SK-N-SH (cell line): ENCODE measurements around the gene TBC1D5. TPM values are rescaled to one million over a fixed set of nuclear protein-coding genes. Genes with fewer than 3 reads are reported as not detected.
"Not testable (repeated sequence)": the region's sequence is repeated elsewhere in the genome, so short reads cannot be mapped to it uniquely, and the experiment has no call there.

Experiments used
- CTCF ChIA-PET: fragments of 300-600, 350-600 bp; formaldehyde crosslinking; extraction: SDS; loops from one replicate; lab custom pipeline; 2021; lab: Yijun Ruan, JAX
- POLR2A ChIA-PET: fragments of 350-600 bp; sonication (Branson Sonifier 250); formaldehyde crosslinking; extraction: SDS; loops from one replicate; lab custom pipeline; 2020; ENCODE audit warnings: antibody characterized with exemption, inconsistent platforms; lab: Yijun Ruan, JAX
- DNase-seq: peaks from one replicate; pipeline ENCODE4 v3.0.0; 2012
- H2AFZ ChIP-seq: fragments of 200-600 bp; sonication (generic); 2 replicates; pipeline ENCODE4 v1.8.1; 2016; ENCODE audit warnings: antibody characterized with exemption, mild to moderate bottlenecking, low read depth
- H3F3A ChIP-seq: fragments of 200-600 bp; sonication (generic); replicated peaks from 2 replicates; pipeline ENCODE3; 2016; ENCODE audit warnings: antibody characterized with exemption, mild to moderate bottlenecking; ENCODE audit not compliant: insufficient read depth
- H3K27ac ChIP-seq, 2 experiments: fragments of 200-500 bp in 1 of 2; fragments of 200-600 bp in 1 of 2; sonication (Bioruptor generic) in 1 of 2; sonication (generic), shearing (Covaris generic) in 1 of 2; 2 replicates each; pipeline versions ENCODE4 v1.5.1 to v1.6.1; 2014 to 2016; ENCODE audit warnings: low read depth in 2 of 2, inconsistent platforms in 1 of 2, low read length in 1 of 2, mild to moderate bottlenecking in 1 of 2, mixed read lengths in 1 of 2
- H3K27me3 ChIP-seq: fragments of 200-600 bp; sonication (generic), shearing (Covaris generic); 2 replicates; pipeline ENCODE4 v1.6.1; 2016; ENCODE audit warnings: mixed run types; ENCODE audit not compliant: insufficient read depth
- H3K36me3 ChIP-seq, 2 experiments: fragments of 200-500 bp in 1 of 2; fragments of 200-600 bp in 1 of 2; sonication (Bioruptor generic) in 1 of 2; sonication (generic) in 1 of 2; replicated peaks in 1 of 2; 2 replicates each; pipeline versions ENCODE3 to v1.5.1; 2014 to 2016; ENCODE audit warnings: low read length in 1 of 2, mild to moderate bottlenecking in 1 of 2; ENCODE audit not compliant: insufficient read depth in 2 of 2, control insufficient read depth in 1 of 2
- H3K4me1 ChIP-seq, 2 experiments: fragments of 200-500 bp in 1 of 2; fragments of 200-600 bp in 1 of 2; sonication (Bioruptor generic) in 1 of 2; sonication (generic), shearing (Covaris generic) in 1 of 2; 2 replicates each; pipeline versions ENCODE4 v1.5.1 to v1.6.1; 2014 to 2016; ENCODE audit warnings: low read depth in 1 of 2, low read length in 1 of 2, mixed run types in 1 of 2; ENCODE audit not compliant: insufficient read depth in 2 of 2, control insufficient read depth in 1 of 2
- H3K4me2 ChIP-seq: fragments of 200-600 bp; sonication (generic), shearing (Covaris generic); 2 replicates; pipeline ENCODE4 v1.6.1; 2017; ENCODE audit warnings: mixed run types
- H3K4me3 ChIP-seq, 2 experiments: fragments of 200-500 bp in 1 of 2; fragments of 200-600 bp in 1 of 2; sonication (Bioruptor generic) in 1 of 2; sonication (generic), shearing (Covaris generic) in 1 of 2; 2 replicates each; pipeline versions ENCODE4 v1.5.1 to v1.8.1; 2014 to 2016; ENCODE audit warnings: low read depth in 2 of 2, inconsistent platforms in 1 of 2, low read length in 1 of 2, mild to moderate bottlenecking in 1 of 2, mixed read lengths in 1 of 2, moderate library complexity in 1 of 2
- H3K79me2 ChIP-seq: fragments of 200-600 bp; sonication (generic); 2 replicates; pipeline ENCODE4 v1.8.1; 2017; ENCODE audit warnings: mild to moderate bottlenecking; ENCODE audit not compliant: insufficient read depth
- H3K9ac ChIP-seq: fragments of 200-600 bp; sonication (generic); 2 replicates; pipeline ENCODE4 v1.6.1; 2017; ENCODE audit warnings: mixed run types
- H3K9me2 ChIP-seq: fragments of 200-600 bp; sonication (generic); 2 replicates; pipeline ENCODE4 v1.6.1; 2017; ENCODE audit warnings: mixed run types
- H3K9me3 ChIP-seq: fragments of 200-600 bp; sonication (generic); 2 replicates; pipeline ENCODE4 v1.6.1; 2017; ENCODE audit warnings: mixed run types, mild to moderate bottlenecking, moderate library complexity
- H4K20me1 ChIP-seq: fragments of 200-600 bp; sonication (generic); 2 replicates; pipeline ENCODE4 v1.6.1; 2017; ENCODE audit warnings: mild to moderate bottlenecking, mixed run types; ENCODE audit not compliant: insufficient read depth
- JUND ChIP-seq: IDR thresholded peaks from 2 replicates; pipeline ENCODE4 v1.4.0; 2012
- MEF2A ChIP-seq: IDR thresholded peaks from 2 replicates; pipeline ENCODE4 v1.4.0; 2012; ENCODE audit warnings: low read depth, borderline replicate concordance
- TCF12 ChIP-seq: IDR thresholded peaks from 2 replicates; pipeline ENCODE4 v1.4.0; 2012
- YY1 ChIP-seq: IDR thresholded peaks from 2 replicates; pipeline ENCODE4 v1.4.0; 2012; ENCODE audit warnings: low read depth, mild to moderate bottlenecking
- WGBS: methylation state at CpG from one replicate; pipeline ENCODE4 v1.1.6; 2017; ENCODE audit warnings: low lambda C conversion rate; 5-methylcytosine and 5-hydroxymethylcytosine counted together
- polyA plus RNA-seq, 3 experiments: library from polyadenylated mRNA; depleted of rRNA; stranded (reverse); fragments of >200 nt; gene quantifications; 2 replicates each; pipeline ENCODE4 v1.2.3, GENCODE V29; 2012
- TF ChIP-seq, protein P1 (sequence below): IDR thresholded peaks from 2 replicates; pipeline ENCODE4; 2012
- TF ChIP-seq, protein P2 (sequence below): fragments of 150-350 bp; IDR thresholded peaks from 2 replicates; pipeline ENCODE4 v1.6.1; 2016; ENCODE audit warnings: mild to moderate bottlenecking, low read depth, low read length

Gene TBC1D5
- polyA plus RNA-seq, 1 of the 3 experiments (the other 2 are of a cell fraction): 19.5 TPM

DNA sequence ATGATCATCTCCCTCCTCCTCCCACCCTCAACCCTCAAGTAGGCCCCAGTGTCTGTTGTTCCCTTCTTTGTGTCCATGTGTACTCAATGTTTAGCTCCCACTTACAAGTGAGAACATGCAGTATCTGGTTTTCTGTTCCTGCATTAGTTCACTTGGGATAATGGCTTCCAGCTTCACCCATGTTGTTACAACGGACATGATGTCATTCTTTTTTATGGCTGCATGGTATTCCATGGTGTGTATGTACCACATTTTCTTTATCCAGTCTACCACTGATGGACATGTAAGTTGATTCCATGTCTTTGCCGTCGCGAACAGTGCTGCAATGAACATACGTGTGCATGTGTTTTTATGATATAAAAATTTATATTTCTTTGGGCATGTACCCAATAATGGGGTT, 16.6 kb downstream of the TBC1D5 start:
- CTCF ChIA-PET, H3K9me3 ChIP-seq, POLR2A ChIA-PET, H3K4me3 ChIP-seq, H3K4me1 ChIP-seq, H3K4me2 ChIP-seq, H3K9me2 ChIP-seq, DNase-seq, H2AFZ ChIP-seq, H4K20me1 ChIP-seq, H3K9ac ChIP-seq, H3K27ac ChIP-seq, H3F3A ChIP-seq, H3K27me3 ChIP-seq: not testable (repeated sequence)
- Histone ChIP-seq H3K79me2 (peaks cover 43% of the 10 kb centered on the region), H3K36me3 (peaks cover 3 to 27% of the 10 kb centered on the region in 2 experiments)
- WGBS: 95% methylated on average over 5 of the region's 5 CpGs

DNA sequence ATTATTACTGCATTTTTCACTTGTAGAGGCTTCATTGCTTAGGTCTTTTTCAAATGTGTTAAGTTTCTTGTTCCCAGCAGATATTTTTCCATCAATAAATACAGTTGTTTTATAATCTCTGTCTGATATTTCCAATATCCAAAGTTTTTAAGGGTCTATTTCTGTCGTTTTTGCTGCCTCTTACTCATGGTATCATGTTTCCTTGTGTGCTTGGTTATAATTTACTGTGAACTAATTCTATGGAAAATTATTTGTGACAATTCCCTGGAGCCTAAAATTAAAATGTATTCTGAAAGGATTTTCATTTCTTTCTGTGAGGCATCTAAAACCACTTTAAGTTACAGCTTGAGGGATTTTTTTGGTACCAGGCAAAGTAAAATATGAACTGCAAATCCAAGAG, 17.5 kb downstream of the TBC1D5 start:
- Histone ChIP-seq H3K36me3 (peaks cover 3 to 27% of the 10 kb centered on the region in 2 experiments), H3K9me3 (no peaks in the 10 kb centered on the region), H3K79me2 (peaks cover 39% of the 10 kb centered on the region), H3K4me3 (no peak overlapping the region), H3K27me3 (no peaks in the 10 kb centered on the region), H3K27ac (no peak overlapping the region), H3K9ac (no peak overlapping the region), H2AFZ (no peak overlapping the region), H3K4me1 (no peaks in the 10 kb centered on the region), H3F3A (no peaks in the 10 kb centered on the region), H3K4me2 (no peak overlapping the region), H4K20me1 (no peaks in the 10 kb centered on the region), H3K9me2 (0 out of 2 replicates have a peak, but pooled peaks cover 4% of the 10 kb centered on the region)
- no peak for DNase-seq
- ChIA-PET CTCF (no interaction called here), POLR2A (no interaction called here)
- WGBS: 90% methylated on average over 1 of the region's 1 CpG
- no peak for TF ChIP-seq JUND

DNA sequence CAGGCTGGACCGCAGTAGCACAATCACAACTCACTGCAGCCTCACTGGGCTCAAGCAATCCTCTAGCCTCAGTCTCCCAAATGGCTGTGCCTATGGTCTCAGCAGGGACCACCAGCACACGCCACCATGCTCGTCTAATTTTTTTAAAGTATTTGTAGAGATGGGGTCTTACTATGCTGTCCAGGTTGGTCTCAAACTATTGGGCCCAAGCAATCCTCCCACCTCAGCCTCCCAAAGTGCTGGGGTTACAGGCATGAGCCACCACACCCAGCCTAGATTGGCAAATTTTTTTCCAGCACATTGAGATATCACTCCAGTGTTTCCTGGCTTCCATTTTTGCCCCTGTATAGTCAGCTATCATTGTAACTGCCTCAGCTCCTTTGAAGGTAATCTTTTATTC, 18.3 kb downstream of the TBC1D5 start:
- no peaks in the 10 kb centered on the region for H4K20me1 ChIP-seq
- no peak overlapping the region for H2AFZ ChIP-seq
- DNase-seq: no peak
- no peak overlapping the region for H3K9ac ChIP-seq
- H3K9me3 ChIP-seq: no peaks in the 10 kb centered on the region
- POLR2A ChIA-PET: no interaction called here
- H3K4me2 ChIP-seq: no peak overlapping the region
- no peak overlapping the region for H3K27ac ChIP-seq
- no peaks in the 10 kb centered on the region for H3K27me3 ChIP-seq
- no peaks in the 10 kb centered on the region for H3K4me1 ChIP-seq
- CTCF ChIA-PET: no interaction called here
- H3K4me3 ChIP-seq: no peak overlapping the region
- no peaks in the 10 kb centered on the region for H3F3A ChIP-seq
- TF ChIP-seq YY1 (no peak), MEF2A (no peak), TCF12 (no peak)
- TF ChIP-seq, protein P1, sequence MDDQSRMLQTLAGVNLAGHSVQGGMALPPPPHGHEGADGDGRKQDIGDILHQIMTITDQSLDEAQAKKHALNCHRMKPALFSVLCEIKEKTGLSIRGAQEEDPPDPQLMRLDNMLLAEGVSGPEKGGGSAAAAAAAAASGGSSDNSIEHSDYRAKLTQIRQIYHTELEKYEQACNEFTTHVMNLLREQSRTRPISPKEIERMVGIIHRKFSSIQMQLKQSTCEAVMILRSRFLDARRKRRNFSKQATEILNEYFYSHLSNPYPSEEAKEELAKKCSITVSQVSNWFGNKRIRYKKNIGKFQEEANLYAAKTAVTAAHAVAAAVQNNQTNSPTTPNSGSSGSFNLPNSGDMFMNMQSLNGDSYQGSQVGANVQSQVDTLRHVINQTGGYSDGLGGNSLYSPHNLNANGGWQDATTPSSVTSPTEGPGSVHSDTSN: no peak
- TF ChIP-seq, protein P2, sequence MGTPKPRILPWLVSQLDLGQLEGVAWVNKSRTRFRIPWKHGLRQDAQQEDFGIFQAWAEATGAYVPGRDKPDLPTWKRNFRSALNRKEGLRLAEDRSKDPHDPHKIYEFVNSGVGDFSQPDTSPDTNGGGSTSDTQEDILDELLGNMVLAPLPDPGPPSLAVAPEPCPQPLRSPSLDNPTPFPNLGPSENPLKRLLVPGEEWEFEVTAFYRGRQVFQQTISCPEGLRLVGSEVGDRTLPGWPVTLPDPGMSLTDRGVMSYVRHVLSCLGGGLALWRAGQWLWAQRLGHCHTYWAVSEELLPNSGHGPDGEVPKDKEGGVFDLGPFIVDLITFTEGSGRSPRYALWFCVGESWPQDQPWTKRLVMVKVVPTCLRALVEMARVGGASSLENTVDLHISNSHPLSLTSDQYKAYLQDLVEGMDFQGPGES: no peak
- H3K79me2 ChIP-seq: peaks cover 30% of the 10 kb centered on the region
- 98% methylated on average over 3 of the region's 3 CpGs for WGBS
- H3K9me2 ChIP-seq: 0 out of 2 replicates have a peak, but pooled peaks cover 4% of the 10 kb centered on the region
- H3K36me3 ChIP-seq: peaks cover 3 to 27% of the 10 kb centered on the region in 2 experiments
